Measurements from ENCODE around the gene GPR39. TPM values are rescaled to one million over a fixed set of nuclear protein-coding genes. Genes with fewer than 3 reads are reported as not detected.

Gene GPR39
- total RNA-seq, 4 donors from 2014 or later: 0.72 to 1.6 (median 1.4) TPM

GRCh38 chr2:132677661-132678060 is 261.1 kb downstream of the GPR39 start:
- no peaks in the 10 kb centered on the region for H3K27me3 ChIP-seq
- no peak overlapping the region for H3K4me3 ChIP-seq
- 93% methylated on average over 5 of the region's 5 CpGs for WGBS
- H3K9me3 ChIP-seq: no peaks in the 10 kb centered on the region
- H3K36me3 ChIP-seq: no peaks in the 10 kb centered on the region
- no peaks in the 10 kb centered on the region for H3K4me1 ChIP-seq
- H3K27ac ChIP-seq: no peak overlapping the region
- TF ChIP-seq CTCF (IDR thresholded peaks at IDR 0.05) (no peak), EP300 (IDR thresholded peaks at IDR 0.05) (no peak), POLR2A (IDR thresholded peaks at IDR 0.05) (no peak), POLR2AphosphoS5 (IDR thresholded peaks at IDR 0.05) (no peak)
- no peak for DNase-seq (ENCODE audit: low spot score in 2 of 2)

- no peaks in the 10 kb centered on the region for H3K9me3 ChIP-seq
- no peak for DNase-seq (ENCODE audit: low spot score in 2 of 2)
- no peaks in the 10 kb centered on the region for H3K4me1 ChIP-seq
- H3K27me3 ChIP-seq: no peaks in the 10 kb centered on the region
- WGBS: 93% methylated on average over 2 of the region's 2 CpGs
- TF ChIP-seq POLR2AphosphoS5 (IDR thresholded peaks at IDR 0.05): no peak
- TF ChIP-seq POLR2A (IDR thresholded peaks at IDR 0.05): no peak
- no peak for TF ChIP-seq EP300 (IDR thresholded peaks at IDR 0.05)
- no peak for TF ChIP-seq CTCF (IDR thresholded peaks at IDR 0.05)
- no peak overlapping the region for H3K4me3 ChIP-seq
- H3K36me3 ChIP-seq: no peaks in the 10 kb centered on the region
- H3K27ac ChIP-seq: no peak overlapping the region
These were observed 261.9 kb downstream of the GPR39 start for GRCh38 chr2:132678483-132678882.

GRCh38 chr2:132680544-132680943 is 263.9 kb downstream of the GPR39 start:
- Histone ChIP-seq H3K4me3 (no peak overlapping the region), H3K27me3 (no peaks in the 10 kb centered on the region), H3K36me3 (no peaks in the 10 kb centered on the region), H3K9me3 (no peaks in the 10 kb centered on the region), H3K27ac (no peak overlapping the region), H3K4me1 (no peaks in the 10 kb centered on the region)
- no peak for DNase-seq (ENCODE audit: low spot score in 2 of 2)
- WGBS: 85% methylated on average over 3 of the region's 3 CpGs
- TF ChIP-seq CTCF (IDR thresholded peaks at IDR 0.05) (no peak), EP300 (IDR thresholded peaks at IDR 0.05) (no peak), POLR2AphosphoS5 (IDR thresholded peaks at IDR 0.05) (no peak), POLR2A (IDR thresholded peaks at IDR 0.05) (no peak)

GRCh38 chr2:132681766-132682165 is 265.2 kb downstream of the GPR39 start:
- DNase-seq (ENCODE audit: low spot score in 2 of 2): no peak
- H3K4me1 ChIP-seq: no peaks in the 10 kb centered on the region
- TF ChIP-seq EP300 (IDR thresholded peaks at IDR 0.05) (no peak), CTCF (IDR thresholded peaks at IDR 0.05) (no peak), POLR2AphosphoS5 (IDR thresholded peaks at IDR 0.05) (no peak), POLR2A (IDR thresholded peaks at IDR 0.05) (no peak)
- no peaks in the 10 kb centered on the region for H3K9me3 ChIP-seq
- 96% methylated on average over 1 of the region's 1 CpG for WGBS
- H3K36me3 ChIP-seq: no peaks in the 10 kb centered on the region
- H3K4me3 ChIP-seq: no peak overlapping the region
- H3K27ac ChIP-seq: no peak overlapping the region
- H3K27me3 ChIP-seq: no peaks in the 10 kb centered on the region

GRCh38 chr2:132690664-132691303 is 274.2 kb downstream of the GPR39 start:
- H3K27ac ChIP-seq: no peak overlapping the region
- no peaks in the 10 kb centered on the region for H3K9me3 ChIP-seq
- no peaks in the 10 kb centered on the region for H3K27me3 ChIP-seq
- no peak for TF ChIP-seq POLR2A (IDR thresholded peaks at IDR 0.05)
- no peak for TF ChIP-seq POLR2AphosphoS5 (IDR thresholded peaks at IDR 0.05)
- TF ChIP-seq CTCF (IDR thresholded peaks at IDR 0.05): no peak
- no peak for TF ChIP-seq EP300 (IDR thresholded peaks at IDR 0.05)
- WGBS: 83% methylated on average over 1 of the region's 1 CpG
- H3K4me1 ChIP-seq: no peaks in the 10 kb centered on the region
- H3K4me3 ChIP-seq: no peak overlapping the region
- no peaks in the 10 kb centered on the region for H3K36me3 ChIP-seq
- no peak for DNase-seq (ENCODE audit: low spot score in 2 of 2)
